ENCODE data around the gene AKAP8L.
"Not testable (repeated sequence)": the region's sequence is repeated elsewhere in the genome, so short reads cannot be mapped to it uniquely, and the experiment has no call there.

DNA sequence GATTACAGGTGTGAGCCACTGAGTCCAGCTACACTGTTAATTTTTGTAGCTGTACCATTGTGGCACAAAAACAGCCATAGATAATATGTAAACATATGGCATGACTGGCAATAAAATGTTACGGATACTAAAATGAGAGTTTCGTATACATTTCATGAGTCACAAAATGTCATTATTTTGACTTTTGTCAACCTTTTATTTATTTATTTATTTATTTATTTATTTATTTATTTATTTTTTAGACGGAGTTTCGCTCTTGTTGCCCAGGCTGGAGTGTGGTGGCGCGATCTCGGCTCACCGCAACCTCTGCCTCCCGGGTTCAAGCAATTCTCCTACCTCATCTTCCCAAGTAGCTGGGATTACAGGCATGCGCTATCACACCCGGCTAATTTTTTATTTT lies 77.5 kb downstream of the AKAP8L start:
- TF ChIP-seq, protein P1, sequence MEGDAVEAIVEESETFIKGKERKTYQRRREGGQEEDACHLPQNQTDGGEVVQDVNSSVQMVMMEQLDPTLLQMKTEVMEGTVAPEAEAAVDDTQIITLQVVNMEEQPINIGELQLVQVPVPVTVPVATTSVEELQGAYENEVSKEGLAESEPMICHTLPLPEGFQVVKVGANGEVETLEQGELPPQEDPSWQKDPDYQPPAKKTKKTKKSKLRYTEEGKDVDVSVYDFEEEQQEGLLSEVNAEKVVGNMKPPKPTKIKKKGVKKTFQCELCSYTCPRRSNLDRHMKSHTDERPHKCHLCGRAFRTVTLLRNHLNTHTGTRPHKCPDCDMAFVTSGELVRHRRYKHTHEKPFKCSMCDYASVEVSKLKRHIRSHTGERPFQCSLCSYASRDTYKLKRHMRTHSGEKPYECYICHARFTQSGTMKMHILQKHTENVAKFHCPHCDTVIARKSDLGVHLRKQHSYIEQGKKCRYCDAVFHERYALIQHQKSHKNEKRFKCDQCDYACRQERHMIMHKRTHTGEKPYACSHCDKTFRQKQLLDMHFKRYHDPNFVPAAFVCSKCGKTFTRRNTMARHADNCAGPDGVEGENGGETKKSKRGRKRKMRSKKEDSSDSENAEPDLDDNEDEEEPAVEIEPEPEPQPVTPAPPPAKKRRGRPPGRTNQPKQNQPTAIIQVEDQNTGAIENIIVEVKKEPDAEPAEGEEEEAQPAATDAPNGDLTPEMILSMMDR (IDR thresholded peaks at IDR 0.05) = not testable (repeated sequence)
- not testable (repeated sequence) for TF ChIP-seq POLR2A (IDR thresholded peaks at IDR 0.05; ENCODE audit: low read depth)

Data from esophagus muscularis mucosa (tissue), 3 donors.